ENCODE measurements around the gene CEP41.
"Not testable (repeated sequence)": the region's sequence is repeated elsewhere in the genome, so short reads cannot be mapped to it uniquely, and the experiment has no call there.

- not testable (repeated sequence) for TF ChIP-seq CTCF (IDR thresholded peaks at IDR 0.05; ENCODE audit: low read depth, low read length, missing input control); FOXA1 (IDR thresholded peaks at IDR 0.05); YY1 (IDR thresholded peaks at IDR 0.05); TAF1 (conservative IDR thresholded peaks at IDR 0.05); MAX (IDR thresholded peaks at IDR 0.05); GABPA (IDR thresholded peaks at IDR 0.05 in 1 of 2, conservative IDR thresholded peaks at IDR 0.05 in 1 of 2); EGR1 (IDR thresholded peaks at IDR 0.05; ENCODE audit: low read depth in 2 of 2); SP1 (IDR thresholded peaks at IDR 0.05); JUND (IDR thresholded peaks at IDR 0.05); NR2F2 (IDR thresholded peaks at IDR 0.05)
- TF ChIP-seq, protein P1, sequence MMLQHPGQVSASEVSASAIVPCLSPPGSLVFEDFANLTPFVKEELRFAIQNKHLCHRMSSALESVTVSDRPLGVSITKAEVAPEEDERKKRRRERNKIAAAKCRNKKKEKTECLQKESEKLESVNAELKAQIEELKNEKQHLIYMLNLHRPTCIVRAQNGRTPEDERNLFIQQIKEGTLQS (IDR thresholded peaks at IDR 0.05) = not testable (repeated sequence)
- TF ChIP-seq, protein P2, sequence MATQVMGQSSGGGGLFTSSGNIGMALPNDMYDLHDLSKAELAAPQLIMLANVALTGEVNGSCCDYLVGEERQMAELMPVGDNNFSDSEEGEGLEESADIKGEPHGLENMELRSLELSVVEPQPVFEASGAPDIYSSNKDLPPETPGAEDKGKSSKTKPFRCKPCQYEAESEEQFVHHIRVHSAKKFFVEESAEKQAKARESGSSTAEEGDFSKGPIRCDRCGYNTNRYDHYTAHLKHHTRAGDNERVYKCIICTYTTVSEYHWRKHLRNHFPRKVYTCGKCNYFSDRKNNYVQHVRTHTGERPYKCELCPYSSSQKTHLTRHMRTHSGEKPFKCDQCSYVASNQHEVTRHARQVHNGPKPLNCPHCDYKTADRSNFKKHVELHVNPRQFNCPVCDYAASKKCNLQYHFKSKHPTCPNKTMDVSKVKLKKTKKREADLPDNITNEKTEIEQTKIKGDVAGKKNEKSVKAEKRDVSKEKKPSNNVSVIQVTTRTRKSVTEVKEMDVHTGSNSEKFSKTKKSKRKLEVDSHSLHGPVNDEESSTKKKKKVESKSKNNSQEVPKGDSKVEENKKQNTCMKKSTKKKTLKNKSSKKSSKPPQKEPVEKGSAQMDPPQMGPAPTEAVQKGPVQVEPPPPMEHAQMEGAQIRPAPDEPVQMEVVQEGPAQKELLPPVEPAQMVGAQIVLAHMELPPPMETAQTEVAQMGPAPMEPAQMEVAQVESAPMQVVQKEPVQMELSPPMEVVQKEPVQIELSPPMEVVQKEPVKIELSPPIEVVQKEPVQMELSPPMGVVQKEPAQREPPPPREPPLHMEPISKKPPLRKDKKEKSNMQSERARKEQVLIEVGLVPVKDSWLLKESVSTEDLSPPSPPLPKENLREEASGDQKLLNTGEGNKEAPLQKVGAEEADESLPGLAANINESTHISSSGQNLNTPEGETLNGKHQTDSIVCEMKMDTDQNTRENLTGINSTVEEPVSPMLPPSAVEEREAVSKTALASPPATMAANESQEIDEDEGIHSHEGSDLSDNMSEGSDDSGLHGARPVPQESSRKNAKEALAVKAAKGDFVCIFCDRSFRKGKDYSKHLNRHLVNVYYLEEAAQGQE (IDR thresholded peaks at IDR 0.05) = not testable (repeated sequence)
These were observed 64.4 kb downstream of the CEP41 start for GRCh38 chr7:130376461-130376860.
